ENCODE data around the gene RNH1. TPM values are rescaled to one million over a fixed set of nuclear protein-coding genes. Genes with fewer than 3 reads are reported as not detected.

The RNH1 gene
- total and polyA plus RNA-seq, 2 of the 8 experiments (the other 6 are each of a cell fraction or from before 2014, with no cell fraction given) = 48.7 to 49.8 TPM

DNA sequence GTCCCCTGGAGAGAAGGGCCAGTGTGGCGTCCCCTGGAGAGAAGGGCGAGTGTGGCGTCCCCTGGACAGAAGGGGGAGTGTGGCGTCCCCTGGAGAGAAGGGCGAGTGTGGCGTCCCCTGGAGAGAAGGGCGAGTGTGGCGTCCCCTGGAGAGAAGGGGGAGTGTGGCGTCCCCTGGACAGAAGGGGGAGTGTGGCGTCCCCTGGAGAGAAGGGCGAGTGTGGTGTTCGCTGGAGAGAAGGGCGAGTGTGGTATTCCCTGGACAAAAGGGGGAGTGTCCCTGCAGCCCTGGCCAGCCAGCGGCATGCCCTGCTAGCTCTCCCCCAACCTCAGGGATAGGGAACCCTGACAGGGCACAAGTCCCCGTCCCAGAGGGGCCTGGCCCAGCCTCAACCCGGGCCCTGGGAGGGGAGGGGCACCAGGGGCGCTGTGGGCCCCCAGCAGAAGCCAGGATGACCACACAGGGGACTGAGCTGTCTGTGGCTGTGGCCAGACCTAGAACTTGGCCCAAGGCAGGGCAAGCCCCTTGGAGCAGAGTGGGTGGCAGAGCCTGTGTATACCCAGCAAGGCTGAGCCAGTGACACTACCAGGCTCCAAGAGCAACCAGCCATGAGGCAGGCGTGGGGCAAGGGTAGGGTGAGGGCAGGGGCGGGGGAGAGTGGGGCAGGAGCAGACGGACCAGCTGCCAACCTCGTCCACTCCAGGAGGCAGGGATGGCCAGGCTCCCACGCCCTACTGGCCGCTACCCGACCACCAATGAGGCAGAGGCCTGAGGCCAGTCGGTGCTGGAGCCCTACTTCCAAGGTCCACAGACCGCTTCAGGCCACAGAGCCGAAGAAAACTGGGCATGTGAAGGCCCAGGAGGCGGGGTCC, 24.2 kb upstream of the RNH1 start (continued):
- TF ChIP-seq CHD7 (IDR thresholded peaks at IDR 0.05; ENCODE audit: insufficient replicate concordance, low read length) = no peak
- no peak for TF ChIP-seq TAF1 (IDR thresholded peaks at IDR 0.05; ENCODE audit: low read depth, low read length)
- TF ChIP-seq SIN3A (conservative IDR thresholded peaks at IDR 0.05 in 1 of 2, IDR thresholded peaks at IDR 0.05 in 1 of 2; ENCODE audit: low read depth in 1 of 2, low read length in 2 of 2) = no peak
- TF ChIP-seq, protein P1, sequence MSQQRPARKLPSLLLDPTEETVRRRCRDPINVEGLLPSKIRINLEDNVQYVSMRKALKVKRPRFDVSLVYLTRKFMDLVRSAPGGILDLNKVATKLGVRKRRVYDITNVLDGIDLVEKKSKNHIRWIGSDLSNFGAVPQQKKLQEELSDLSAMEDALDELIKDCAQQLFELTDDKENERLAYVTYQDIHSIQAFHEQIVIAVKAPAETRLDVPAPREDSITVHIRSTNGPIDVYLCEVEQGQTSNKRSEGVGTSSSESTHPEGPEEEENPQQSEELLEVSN (IDR thresholded peaks at IDR 0.05) = no peak
- TF ChIP-seq TEAD4 (IDR thresholded peaks at IDR 0.05; ENCODE audit: low read depth, low read length) = no peak
- TF ChIP-seq CBX5 (IDR thresholded peaks at IDR 0.05; ENCODE audit: low read depth, low read length) = no peak
- no peak for TF ChIP-seq SP2 (IDR thresholded peaks at IDR 0.05; ENCODE audit: low read length)
- no peak for TF ChIP-seq SP1 (IDR thresholded peaks at IDR 0.05; ENCODE audit: low read depth, low read length)
- TF ChIP-seq RFX5 (IDR thresholded peaks at IDR 0.05; ENCODE audit: borderline replicate concordance, low read depth, low read length) = no peak

All from H1 (cell line).